HT1080 (cell line): ENCODE measurements around the gene FAM210A. TPM values are rescaled to one million over a fixed set of nuclear protein-coding genes. Genes with fewer than 3 reads are reported as not detected.

ENCODE experiments used
- DNase-seq: peaks from one replicate; pipeline ENCODE4 v3.0.0-alpha.2; 2015; ENCODE audit warnings: low read depth
- small RNA-seq: library from RNA; depleted of rRNA; stranded (forward); fragments of <200 nt; gene quantifications from one replicate; pipeline ENCODE3, GENCODE V24; 2014
- total RNA-seq: library from RNA; depleted of rRNA; stranded (reverse); fragments of >200 nt; shearing (Covaris generic); gene quantifications from 2 replicates; pipeline ENCODE4 v1.2.3, GENCODE V29; 2014; rRNA removed

FAM210A gene
- total RNA-seq, 1 experiment from 2014 or later = 51.1 TPM

GRCh38 chr18:13623348-13623747 lies 103.0 kb downstream of the FAM210A start:
- DNase-seq = no peak

GRCh38 chr18:13622751-13623150 lies 103.6 kb downstream of the FAM210A start:
- no peak for DNase-seq

- DNase-seq = no peak
Measured at GRCh38 chr18:13621886-13622619, 104.3 kb downstream of the FAM210A start.

- DNase-seq = no peak
Measured at GRCh38 chr18:13621446-13621849, 104.9 kb downstream of the FAM210A start.

- no peak for DNase-seq
Measured at GRCh38 chr18:13620818-13621445, 105.4 kb downstream of the FAM210A start.

- DNase-seq = no peak
Measured at GRCh38 chr18:13620206-13620672, 106.1 kb downstream of the FAM210A start.

GRCh38 chr18:13619505-13620205 lies 106.7 kb downstream of the FAM210A start:
- no peak for DNase-seq

- no peak for DNase-seq
Measured at GRCh38 chr18:13618760-13619438, 107.5 kb downstream of the FAM210A start.

GRCh38 chr18:13617826-13618515 lies 108.4 kb downstream of the FAM210A start:
- DNase-seq = no peak

- no peak for DNase-seq
Measured at GRCh38 chr18:13616525-13617035, 109.8 kb downstream of the FAM210A start.

- DNase-seq = no peak
Measured at GRCh38 chr18:13616041-13616440, 110.3 kb downstream of the FAM210A start.

- DNase-seq = peak; percentile 38
Measured at GRCh38 chr18:13615432-13615861, 110.9 kb downstream of the FAM210A start.

- DNase-seq = no peak
Measured at GRCh38 chr18:13614641-13615288, 111.6 kb downstream of the FAM210A start.

- DNase-seq = no peak
Measured at GRCh38 chr18:13613591-13614501, 112.5 kb downstream of the FAM210A start.

Small RNA genes lying within 50 kb of the gene (small RNA-seq; reads per million reads assigned to genes)
- not detected for gene AP001525.1
- not detected for gene RN7SL362P

Other genes with a start within 250 kb of the FAM210A start
- gene RNMT, start 115 bp upstream of the FAM210A start, total RNA-seq = 28.4 and 35.1 TPM in 2 replicates
- not detected in 2 replicates for gene MC5R, start 97.6 kb upstream of the FAM210A start, total RNA-seq
- gene MC2R, start 189.0 kb upstream of the FAM210A start, total RNA-seq = not detected in 2 replicates